HCT116 (cell line): ENCODE results near the gene APOE. TPM values are rescaled to one million over a fixed set of nuclear protein-coding genes. Genes with fewer than 3 reads are reported as not detected.

Experiments
- ATAC-seq: fragments of 200-7000 bp; cut with Tn5 transposase; 2 replicates; pipeline ENCODE4 v1.9.1; 2020; ENCODE audit warnings: mild to moderate bottlenecking, moderate library complexity
- BruUV-seq: library from RNA; stranded (reverse); fragments of 400-500 nt; replicated peaks from 2 replicates; lab custom pipeline; 2021; lab: Mats Ljungman, UMichigan
- CTCF ChIA-PET: fragments of 300-600 bp; sonication (Branson Sonifier 250); formaldehyde crosslinking; loops from one replicate; lab custom pipeline; 2021; ENCODE audit warnings: antibody characterized with exemption; lab: Charles Lee
- POLR2A ChIA-PET: fragments of 300-600, 350-600 bp; sonication (Branson Sonifier 250); formaldehyde crosslinking; loops from one replicate; lab custom pipeline; 2021; ENCODE audit warnings: antibody characterized with exemption; lab: Charles Lee
- RAD21 ChIA-PET, 2 experiments: fragments of 300-600 bp; sonication (Branson Sonifier 250); formaldehyde crosslinking; loops; one replicate each; lab custom pipeline; 2023; ENCODE audit warnings: low total read pairs in 2 of 2; ENCODE audit not compliant: uncharacterized antibody in 2 of 2, unreplicated experiment in 2 of 2, low non-redundant PET in 1 of 2; lab: Charles Lee
- DNase-seq: peaks from one replicate; pipeline ENCODE4 v3.0.0-alpha.2; 2010; ENCODE audit warnings: low read depth, low spot score
- H2AFZ ChIP-seq: fragments of 200-600 bp; shearing (Covaris generic), sonication (generic); 2 replicates; pipeline ENCODE4 v1.6.1; 2017; ENCODE audit warnings: low read depth, mixed run types, mixed read lengths, antibody characterized with exemption, low read length; ENCODE audit not compliant: poor library complexity, severe bottlenecking
- H3K27ac ChIP-seq: 2 replicates; pipeline ENCODE4 v1.5.1; 2012; ENCODE audit warnings: low read depth, low read length
- H3K27me3 ChIP-seq: fragments of 200-600 bp; sonication (generic); 2 replicates; pipeline ENCODE4 v1.6.1; 2016; ENCODE audit warnings: mixed run types, low read length, mixed read lengths; ENCODE audit not compliant: insufficient read depth
- H3K36me3 ChIP-seq, 2 experiments: fragments of 200-500 bp in 1 of 2; fragments of 200-600 bp in 1 of 2; sonication (Bioruptor generic) in 1 of 2; sonication (generic) in 1 of 2; 2 replicates each; pipeline versions ENCODE4 v1.5.1 to v1.6.1; 2014 to 2016; ENCODE audit warnings: low read length in 2 of 2, inconsistent platforms in 1 of 2, mixed read lengths in 1 of 2, mixed run types in 1 of 2; ENCODE audit not compliant: insufficient read depth in 2 of 2, control insufficient read depth in 1 of 2
- H3K4me1 ChIP-seq, 2 experiments: fragments of 200-600 bp in 1 of 2; sonication (generic) in 1 of 2; 2 replicates each; pipeline versions ENCODE4 v1.5.1 to v1.6.1; 2012 to 2017; ENCODE audit warnings: low read length in 2 of 2, inconsistent platforms in 1 of 2, mild to moderate bottlenecking in 1 of 2, mixed read lengths in 1 of 2, mixed run types in 1 of 2, moderate library complexity in 1 of 2; ENCODE audit not compliant: insufficient read depth in 2 of 2, control insufficient read depth in 1 of 2
- H3K4me2 ChIP-seq: fragments of 200-600 bp; sonication (generic); 2 replicates; pipeline ENCODE4 v1.6.1; 2017; ENCODE audit warnings: mixed run types, low read length, mixed read lengths
- H3K4me3 ChIP-seq, 2 experiments: fragments of 200-600 bp in 1 of 2; sonication (generic) in 1 of 2; replicated peaks in 1 of 2; 2 replicates each; pipeline ENCODE4 v1.5.1; 2011 to 2016; ENCODE audit warnings: low read length in 2 of 2, control low read depth in 1 of 2, low read depth in 1 of 2, mild to moderate bottlenecking in 1 of 2, mixed read lengths in 1 of 2, mixed run types in 1 of 2
- H3K79me2 ChIP-seq: fragments of 200-600 bp; sonication (generic); 2 replicates; pipeline ENCODE4 v1.6.1; 2017; ENCODE audit warnings: mild to moderate bottlenecking, mixed run types, low read length, moderate library complexity, mixed read lengths; ENCODE audit not compliant: insufficient read depth
- H3K9ac ChIP-seq: fragments of 200-600 bp; sonication (generic); 2 replicates; pipeline ENCODE4 v1.6.1; 2016; ENCODE audit warnings: low read length, mixed read lengths
- H3K9me2 ChIP-seq: fragments of 200-600 bp; sonication (generic), shearing (Covaris generic); 2 replicates; pipeline ENCODE4 v1.6.1; 2017; ENCODE audit warnings: mixed run types, mild to moderate bottlenecking, moderate library complexity; ENCODE audit not compliant: insufficient read depth
- H3K9me3 ChIP-seq, 2 experiments: fragments of 200-500 bp in 1 of 2; fragments of 200-600 bp in 1 of 2; sonication (Bioruptor generic) in 1 of 2; sonication (generic) in 1 of 2; 2 replicates each; pipeline ENCODE4 v1.6.1; 2014 to 2017; ENCODE audit warnings: low read length in 2 of 2, mixed read lengths in 2 of 2, inconsistent platforms in 1 of 2, low read depth in 1 of 2, mild to moderate bottlenecking in 1 of 2, mixed run types in 1 of 2, moderate library complexity in 1 of 2; ENCODE audit not compliant: control insufficient read depth in 1 of 2, insufficient read depth in 1 of 2
- H4K20me1 ChIP-seq: fragments of 200-600 bp; sonication (generic), shearing (Covaris generic); 2 replicates; pipeline ENCODE4 v1.6.1; 2017; ENCODE audit warnings: mixed run types, mild to moderate bottlenecking, moderate library complexity; ENCODE audit not compliant: insufficient read depth
- CBX3 ChIP-seq: IDR thresholded peaks from 2 replicates; pipeline ENCODE4 v1.6.1; 2012; ENCODE audit warnings: low read depth
- EGR1 ChIP-seq: IDR thresholded peaks from 2 replicates; pipeline ENCODE4 v1.6.1; 2012; ENCODE audit warnings: low read depth
- ELF1 ChIP-seq: IDR thresholded peaks from 2 replicates; pipeline ENCODE4 v1.6.1; 2012; ENCODE audit warnings: low read depth, borderline replicate concordance
- EZH2 ChIP-seq: fragments of 200-600 bp; sonication (generic); IDR thresholded peaks from 2 replicates; pipeline ENCODE4 v1.6.1; 2017; ENCODE audit warnings: antibody characterized with exemption, mixed run types
- FOSL1 ChIP-seq: IDR thresholded peaks from 2 replicates; pipeline ENCODE4 v1.6.1; 2012; ENCODE audit warnings: low read depth
- POLR2A ChIP-seq: IDR thresholded peaks from 2 replicates; pipeline ENCODE4 v1.7.0; 2011; ENCODE audit warnings: borderline replicate concordance; ENCODE audit not compliant: insufficient read depth, insufficient read length; ENCODE audit errors: extremely low read depth
- RAD21 ChIP-seq: IDR thresholded peaks from 2 replicates; pipeline ENCODE4 v1.6.1; 2012; ENCODE audit warnings: low read depth, mild to moderate bottlenecking
- REST ChIP-seq: IDR thresholded peaks from 2 replicates; pipeline ENCODE4 v1.6.1; 2012; ENCODE audit warnings: low read depth
- SP1 ChIP-seq: IDR thresholded peaks from 2 replicates; pipeline ENCODE4 v1.6.1; 2012; ENCODE audit warnings: low read depth
- SRF ChIP-seq: IDR thresholded peaks from 2 replicates; pipeline ENCODE4 v1.6.1; 2012; ENCODE audit warnings: low read depth
- YY1 ChIP-seq: IDR thresholded peaks from 2 replicates; pipeline ENCODE4 v1.6.1; 2011; ENCODE audit warnings: low read length, low read depth, moderate library complexity, mild to moderate bottlenecking; ENCODE audit not compliant: insufficient replicate concordance; ENCODE audit errors: extremely low read depth
- ZFX ChIP-seq: fragments of 450-650 bp; IDR thresholded peaks from 2 replicates; pipeline ENCODE4 v1.6.1; 2017
- ZNF274 ChIP-seq: fragments of 200-500 bp; sonication (Bioruptor generic); IDR thresholded peaks from 2 replicates; pipeline ENCODE4 v1.6.1; 2014; ENCODE audit warnings: mild to moderate bottlenecking, low read depth, low read length, inconsistent platforms
- intact Hi-C: fragments of 100-400 bp; cut with micrococcal nuclease; formaldehyde crosslinking; loops from 2 replicates; pipeline ENCODE4 v1.10.0; 2022
- total RNA-seq: library from RNA; stranded (reverse); gene quantifications from one replicate; pipeline ENCODE4 v1.2.1, GENCODE V29; 2021; ENCODE audit not compliant: unreplicated experiment
- TF ChIP-seq, protein P1 (sequence below), 3 experiments: fragments of 200-600 bp in 1 of 3; sonication (generic) in 1 of 3; IDR thresholded peaks in 2 of 3; conservative IDR thresholded peaks in 1 of 3; 2 replicates each; pipeline ENCODE4 v1.5.1; 2012 to 2017; ENCODE audit warnings: low read depth in 2 of 3, low read length in 2 of 3, antibody characterized with exemption in 1 of 3, borderline replicate concordance in 1 of 3, control low read depth in 1 of 3, mild to moderate bottlenecking in 1 of 3, mixed read lengths in 1 of 3, mixed run types in 1 of 3, moderate library complexity in 1 of 3; ENCODE audit not compliant: insufficient read depth in 1 of 3

The APOE gene
- total RNA-seq, 1 experiment from 2014 or later = 7.2 TPM

DNA sequence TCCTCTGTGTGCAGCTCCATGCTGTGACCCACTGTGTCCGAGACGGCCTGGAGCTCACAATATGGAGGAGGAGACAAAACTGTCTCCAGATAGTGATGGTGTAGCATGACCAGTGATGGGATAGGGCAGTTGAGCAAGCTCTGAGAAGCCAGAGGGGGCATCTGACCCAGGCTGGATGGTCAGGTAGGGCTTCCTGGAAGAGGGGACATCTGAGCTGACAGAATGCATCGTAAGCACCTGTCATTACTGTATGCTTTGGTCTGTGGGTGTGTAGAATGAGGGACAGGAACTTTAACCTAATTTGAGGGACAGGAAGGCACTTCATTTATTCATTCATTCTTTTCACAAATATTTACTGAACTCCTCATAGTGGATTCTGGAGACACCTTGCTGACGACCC lies 21.0 kb upstream of the APOE start:
- RAD21 ChIA-PET = no interaction called here
- CTCF ChIA-PET = interaction anchor here (0.7 kb wide), 1 partner anchor 280 kb away, joined by 3 read pairs; no protein-coding TSS in a partner anchor
- no peak overlapping the region for H3K4me3 ChIP-seq
- no peak overlapping the region for H3K27ac ChIP-seq
- DNase-seq = no peak
- H3K27me3 ChIP-seq = no peaks in the 10 kb centered on the region
- H3K36me3 ChIP-seq = 0 out of 4 replicates have a peak, but pooled peaks cover 0 to 4% of the 10 kb centered on the region in 2 experiments
- ATAC-seq = no peak
- H2AFZ ChIP-seq = no peak overlapping the region
- no TSS peak for BruUV-seq
- H3K4me2 ChIP-seq = no peak overlapping the region
- intact Hi-C loops = no loop called here
- no peaks in the 10 kb centered on the region for H4K20me1 ChIP-seq
- no peak overlapping the region for H3K9ac ChIP-seq
- no peak for TF ChIP-seq POLR2A
- TF ChIP-seq ZNF274 = no peak
- no peak for TF ChIP-seq EGR1
- no peak for TF ChIP-seq ELF1
- TF ChIP-seq CBX3 = no peak
- TF ChIP-seq FOSL1 = no peak
- TF ChIP-seq, protein P1, sequence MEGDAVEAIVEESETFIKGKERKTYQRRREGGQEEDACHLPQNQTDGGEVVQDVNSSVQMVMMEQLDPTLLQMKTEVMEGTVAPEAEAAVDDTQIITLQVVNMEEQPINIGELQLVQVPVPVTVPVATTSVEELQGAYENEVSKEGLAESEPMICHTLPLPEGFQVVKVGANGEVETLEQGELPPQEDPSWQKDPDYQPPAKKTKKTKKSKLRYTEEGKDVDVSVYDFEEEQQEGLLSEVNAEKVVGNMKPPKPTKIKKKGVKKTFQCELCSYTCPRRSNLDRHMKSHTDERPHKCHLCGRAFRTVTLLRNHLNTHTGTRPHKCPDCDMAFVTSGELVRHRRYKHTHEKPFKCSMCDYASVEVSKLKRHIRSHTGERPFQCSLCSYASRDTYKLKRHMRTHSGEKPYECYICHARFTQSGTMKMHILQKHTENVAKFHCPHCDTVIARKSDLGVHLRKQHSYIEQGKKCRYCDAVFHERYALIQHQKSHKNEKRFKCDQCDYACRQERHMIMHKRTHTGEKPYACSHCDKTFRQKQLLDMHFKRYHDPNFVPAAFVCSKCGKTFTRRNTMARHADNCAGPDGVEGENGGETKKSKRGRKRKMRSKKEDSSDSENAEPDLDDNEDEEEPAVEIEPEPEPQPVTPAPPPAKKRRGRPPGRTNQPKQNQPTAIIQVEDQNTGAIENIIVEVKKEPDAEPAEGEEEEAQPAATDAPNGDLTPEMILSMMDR (IDR thresholded peaks at IDR 0.05 in 2 of 3, conservative IDR thresholded peaks at IDR 0.05 in 1 of 3; ENCODE audit: borderline replicate concordance in 1 of 3, insufficient read depth in 1 of 3, low read depth in 2 of 3, low read length in 2 of 3) = no peak
- no peak for TF ChIP-seq SRF
- TF ChIP-seq ZFX = no peak
- no peak for TF ChIP-seq SP1
- TF ChIP-seq EZH2 = no peak
- no peak for TF ChIP-seq YY1
- TF ChIP-seq REST = no peak
- TF ChIP-seq RAD21 = no peak
- no peaks in the 10 kb centered on the region for H3K9me3 ChIP-seq
- H3K79me2 ChIP-seq = no peaks in the 10 kb centered on the region
- no peaks in the 10 kb centered on the region for H3K9me2 ChIP-seq
- H3K4me1 ChIP-seq = peaks cover 7 to 14% of the 10 kb centered on the region in 2 experiments
- POLR2A ChIA-PET = no interaction called here
